Mononuclear cell (primary cell): ENCODE data around the gene CAPNS1. TPM values are rescaled to one million over a fixed set of nuclear protein-coding genes. Genes with fewer than 3 reads are reported as not detected.
A peak's percentile ranks its signal among the peaks of the same experiment; 100 is the strongest.
"Not testable (repeated sequence)": the region's sequence is repeated elsewhere in the genome, so short reads cannot be mapped to it uniquely, and the experiment has no call there.

Experiments used
- H3K27me3 ChIP-seq: 2 replicates; pipeline ENCODE4 v1.6.0; 2011; ENCODE audit warnings: low read length, control low read depth; ENCODE audit not compliant: insufficient read depth
- H3K4me1 ChIP-seq: 2 replicates; pipeline ENCODE4 v1.5.1; 2011; ENCODE audit warnings: mild to moderate bottlenecking, low read length, control low read depth; ENCODE audit not compliant: insufficient read depth
- H3K4me3 ChIP-seq: 2 replicates; pipeline ENCODE4 v1.5.1; 2011; ENCODE audit warnings: mild to moderate bottlenecking, low read length, moderate library complexity
- H3K9me3 ChIP-seq: 2 replicates; pipeline ENCODE4 v1.5.1; 2011; ENCODE audit warnings: low read depth, mild to moderate bottlenecking, control low read depth, low read length
- total RNA-seq: library from RNA; depleted of rRNA; stranded (reverse); fragments of >200 nt; gene quantifications from one replicate; pipeline ENCODE4 v1.2.3, GENCODE V29; 2012

Gene CAPNS1
- total RNA-seq, 1 donor, result 227 TPM

GRCh38 chr19:36131221-36131620 is 8.6 kb upstream of the CAPNS1 start:
- not testable (repeated sequence) for H3K9me3 ChIP-seq, H3K4me3 ChIP-seq, H3K27me3 ChIP-seq
- H3K4me1 ChIP-seq, result peaks cover 53% of the 10 kb centered on the region

DNA sequence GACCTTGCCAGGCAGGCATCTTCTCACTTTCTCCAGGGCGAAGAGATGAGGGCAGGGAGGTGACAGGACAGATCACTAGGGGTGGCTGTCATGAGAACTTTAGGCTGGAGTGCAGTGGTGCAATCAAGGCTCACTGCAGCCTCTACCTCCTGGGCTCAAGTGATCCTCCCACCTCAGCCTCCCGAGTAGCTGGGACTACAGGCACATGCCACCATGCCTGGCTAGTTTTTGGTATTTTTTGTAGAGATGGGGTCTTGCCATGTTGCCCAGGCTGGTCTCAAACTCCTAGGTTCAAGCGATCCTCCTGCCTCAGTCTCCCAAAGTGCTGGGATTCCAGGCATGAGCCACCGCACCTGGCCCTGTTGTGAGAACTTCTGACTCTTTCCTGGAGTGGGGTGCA is 5.0 kb upstream of the CAPNS1 start:
- H3K9me3 ChIP-seq, H3K27me3 ChIP-seq, H3K4me3 ChIP-seq: not testable (repeated sequence)
- H3K4me1 ChIP-seq, result peaks cover 48% of the 10 kb centered on the region

DNA sequence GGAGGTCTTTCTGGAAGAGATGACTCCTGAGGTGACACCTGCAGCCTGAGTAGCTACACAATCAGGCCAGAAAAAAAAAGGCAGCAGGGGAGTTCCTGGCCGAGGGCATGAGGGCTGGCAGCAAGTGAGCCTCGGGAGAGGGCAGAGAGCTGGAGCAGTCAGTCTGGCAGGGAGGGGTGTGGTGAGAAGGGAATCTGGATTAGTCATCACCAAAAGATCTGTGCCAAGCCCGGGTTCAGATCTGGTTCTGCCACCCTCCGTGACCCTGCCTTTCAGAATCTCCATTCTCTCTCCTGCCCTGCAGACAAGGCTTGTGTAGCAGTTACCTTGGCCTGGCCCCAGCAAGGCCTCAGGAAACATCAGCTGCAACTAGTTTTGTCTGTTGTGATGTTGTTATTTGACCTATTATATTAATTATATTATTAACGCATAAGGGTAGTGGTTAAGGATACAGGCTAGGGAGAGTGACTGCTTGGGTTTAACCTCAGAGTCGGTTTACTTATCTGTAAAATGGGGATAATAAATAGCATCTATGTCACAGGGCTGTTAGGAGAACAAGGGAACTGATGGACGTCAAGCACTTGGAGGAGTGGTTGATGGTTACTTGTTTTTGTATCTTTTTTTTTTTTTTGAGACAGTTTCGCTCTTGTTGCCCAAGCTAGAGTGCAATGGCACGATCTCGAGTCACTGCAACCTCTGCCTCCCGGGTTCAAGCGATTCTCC is 2.7 kb upstream of the CAPNS1 start:
- Histone ChIP-seq H3K27me3 (no peaks in the 10 kb centered on the region), H3K4me1 (peaks cover 35% of the 10 kb centered on the region), H3K9me3 (no peaks in the 10 kb centered on the region), H3K4me3 (no peak overlapping the region)

- H3K4me3 ChIP-seq, result peak overlapping the region; percentile 96
- no peaks in the 10 kb centered on the region for H3K27me3 ChIP-seq
Measured at GRCh38 chr19:36139120-36139472, 770 bp upstream of the CAPNS1 start.

GRCh38 chr19:36140304-36141038 is 605 bp downstream of the CAPNS1 start:
- Histone ChIP-seq H3K9me3 (no peaks in the 10 kb centered on the region), H3K4me1 (peaks cover 24% of the 10 kb centered on the region), H3K27me3 (no peaks in the 10 kb centered on the region), H3K4me3 (peak overlapping the region; percentile 96)

More at GRCh38 chr19:36139120-36139472, 770 bp upstream of the CAPNS1 start:
- no peaks in the 10 kb centered on the region for H3K9me3 ChIP-seq
- H3K4me1 ChIP-seq, result peaks cover 24% of the 10 kb centered on the region

DNA sequence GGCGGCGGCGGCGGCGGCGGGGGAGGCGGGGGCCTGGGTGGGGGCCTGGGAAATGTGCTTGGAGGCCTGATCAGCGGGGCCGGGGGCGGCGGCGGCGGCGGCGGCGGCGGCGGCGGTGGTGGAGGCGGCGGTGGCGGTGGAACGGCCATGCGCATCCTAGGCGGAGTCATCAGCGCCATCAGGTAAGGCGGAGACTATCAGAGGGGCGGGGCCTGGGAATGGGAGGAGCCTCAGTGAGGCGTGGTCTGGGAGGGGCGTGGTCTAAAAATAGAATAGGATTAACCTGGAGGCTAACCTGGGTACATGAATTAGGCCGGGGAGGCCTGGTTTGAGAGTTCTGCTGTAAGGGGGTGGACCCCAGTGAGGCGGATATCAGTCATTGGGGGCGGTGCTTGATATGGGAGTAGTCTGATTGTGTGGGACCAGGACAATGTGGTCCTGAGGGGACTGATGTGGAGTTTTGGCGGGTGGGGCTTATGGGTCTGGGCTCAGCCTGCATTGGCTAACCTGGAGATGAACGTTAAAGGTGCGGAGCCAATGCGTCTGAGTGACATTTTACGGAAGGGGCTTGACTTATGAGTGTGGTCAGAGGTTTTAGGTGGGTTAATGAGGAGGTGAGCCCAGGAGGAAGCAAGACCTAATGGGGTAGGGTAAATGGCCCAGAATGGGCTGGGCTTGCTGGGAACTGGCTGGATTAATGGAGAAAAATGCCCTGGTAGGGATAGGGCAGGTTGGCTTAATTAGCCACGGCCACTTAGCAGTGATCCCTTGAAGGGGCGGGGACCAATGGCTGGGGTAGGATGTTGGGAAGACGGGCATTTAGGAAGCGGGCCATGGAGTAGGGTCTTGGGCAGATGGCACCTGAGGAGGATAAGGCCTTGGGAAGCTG is 1.4 kb downstream of the CAPNS1 start:
- Histone ChIP-seq H3K4me3 (peak overlapping the region; percentile 96), H3K9me3 (no peaks in the 10 kb centered on the region), H3K4me1 (peaks cover 24% of the 10 kb centered on the region), H3K27me3 (no peaks in the 10 kb centered on the region)

DNA sequence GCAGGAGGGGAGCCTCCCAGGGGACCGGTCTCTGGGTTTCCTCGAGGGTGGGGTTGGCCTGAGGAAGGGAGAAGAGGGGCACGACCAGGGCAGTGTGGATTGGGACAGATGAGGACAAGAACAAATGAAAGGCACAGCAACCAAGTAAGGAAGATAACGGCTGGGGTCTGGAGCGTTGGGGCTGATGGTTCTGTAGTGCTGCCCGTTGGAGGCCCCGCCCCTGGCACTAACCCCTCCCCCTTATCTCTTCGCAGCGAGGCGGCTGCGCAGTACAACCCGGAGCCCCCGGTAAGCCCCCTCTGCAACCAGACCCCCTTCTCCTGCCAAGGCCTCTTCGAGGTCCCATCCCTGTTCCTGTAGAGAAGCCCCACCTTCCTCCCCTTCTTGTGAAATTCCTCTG is 2.2 kb downstream of the CAPNS1 start:
- H3K4me1 ChIP-seq, result peaks cover 20% of the 10 kb centered on the region
- H3K9me3 ChIP-seq, result no peaks in the 10 kb centered on the region
- H3K4me3 ChIP-seq, result no peak overlapping the region
- no peaks in the 10 kb centered on the region for H3K27me3 ChIP-seq

GRCh38 chr19:36142496-36142895 is 2.6 kb downstream of the CAPNS1 start:
- no peaks in the 10 kb centered on the region for H3K27me3 ChIP-seq
- H3K4me1 ChIP-seq, result peaks cover 16% of the 10 kb centered on the region
- H3K9me3 ChIP-seq, result no peaks in the 10 kb centered on the region
- H3K4me3 ChIP-seq, result no peak overlapping the region

- peaks cover 9% of the 10 kb centered on the region for H3K4me1 ChIP-seq
- no peak overlapping the region for H3K4me3 ChIP-seq
- H3K9me3 ChIP-seq, result no peaks in the 10 kb centered on the region
- H3K27me3 ChIP-seq, result no peaks in the 10 kb centered on the region
Measured at GRCh38 chr19:36144624-36145023, 4.8 kb downstream of the CAPNS1 start.

DNA sequence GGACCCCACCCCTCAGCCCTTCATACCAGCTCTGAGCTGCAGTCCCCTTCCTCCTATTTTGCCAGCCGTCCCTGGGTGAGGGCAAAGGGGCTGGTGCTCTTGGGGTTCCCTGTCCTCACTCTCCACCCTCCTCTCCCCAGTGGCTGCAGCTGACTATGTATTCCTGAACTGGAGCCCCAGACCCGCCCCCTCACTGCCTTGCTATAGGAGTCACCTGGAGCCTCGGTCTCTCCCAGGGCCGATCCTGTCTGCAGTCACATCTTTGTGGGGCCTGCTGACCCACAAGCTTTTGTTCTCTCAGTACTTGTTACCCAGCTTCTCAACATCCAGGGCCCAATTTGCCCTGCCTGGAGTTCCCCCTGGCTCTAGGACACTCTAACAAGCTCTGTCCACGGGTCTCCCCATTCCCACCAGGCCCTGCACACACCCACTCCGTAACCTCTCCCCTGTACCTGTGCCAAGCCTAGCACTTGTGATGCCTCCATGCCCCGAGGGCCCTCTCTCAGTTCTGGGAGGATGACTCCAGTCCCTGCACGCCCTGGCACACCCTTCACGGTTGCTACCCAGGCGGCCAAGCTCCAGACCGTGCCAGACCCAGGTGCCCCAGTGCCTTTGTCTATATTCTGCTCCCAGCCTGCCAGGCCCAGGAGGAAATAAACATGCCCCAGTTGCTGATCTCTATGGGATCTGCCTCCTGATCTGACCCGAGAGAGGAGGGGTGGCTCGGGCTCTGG is 10.0 kb downstream of the CAPNS1 start:
- Histone ChIP-seq H3K9me3 (no peaks in the 10 kb centered on the region), H3K4me3 (no peak overlapping the region), H3K4me1 (no peaks in the 10 kb centered on the region), H3K27me3 (no peaks in the 10 kb centered on the region)

GRCh38 chr19:36150586-36150985 is 10.7 kb downstream of the CAPNS1 start:
- Histone ChIP-seq H3K4me1 (no peaks in the 10 kb centered on the region), H3K9me3 (no peaks in the 10 kb centered on the region), H3K4me3 (no peak overlapping the region), H3K27me3 (no peaks in the 10 kb centered on the region)

- Histone ChIP-seq H3K9me3 (no peaks in the 10 kb centered on the region), H3K27me3 (no peaks in the 10 kb centered on the region), H3K4me3 (no peak overlapping the region), H3K4me1 (no peaks in the 10 kb centered on the region)
Measured at GRCh38 chr19:36151144-36152018, 11.5 kb downstream of the CAPNS1 start.

- no peaks in the 10 kb centered on the region for H3K27me3 ChIP-seq
- H3K4me1 ChIP-seq, result no peaks in the 10 kb centered on the region
- H3K4me3 ChIP-seq, result no peak overlapping the region
- no peaks in the 10 kb centered on the region for H3K9me3 ChIP-seq
Measured at GRCh38 chr19:36152019-36152351, 12.1 kb downstream of the CAPNS1 start.
